Measurements from ENCODE around the gene PLAAT3.

PLAAT3 gene

GRCh38 chr11:63534895-63535461, 79.3 kb downstream of the PLAAT3 start:
- TF ChIP-seq, protein P1, sequence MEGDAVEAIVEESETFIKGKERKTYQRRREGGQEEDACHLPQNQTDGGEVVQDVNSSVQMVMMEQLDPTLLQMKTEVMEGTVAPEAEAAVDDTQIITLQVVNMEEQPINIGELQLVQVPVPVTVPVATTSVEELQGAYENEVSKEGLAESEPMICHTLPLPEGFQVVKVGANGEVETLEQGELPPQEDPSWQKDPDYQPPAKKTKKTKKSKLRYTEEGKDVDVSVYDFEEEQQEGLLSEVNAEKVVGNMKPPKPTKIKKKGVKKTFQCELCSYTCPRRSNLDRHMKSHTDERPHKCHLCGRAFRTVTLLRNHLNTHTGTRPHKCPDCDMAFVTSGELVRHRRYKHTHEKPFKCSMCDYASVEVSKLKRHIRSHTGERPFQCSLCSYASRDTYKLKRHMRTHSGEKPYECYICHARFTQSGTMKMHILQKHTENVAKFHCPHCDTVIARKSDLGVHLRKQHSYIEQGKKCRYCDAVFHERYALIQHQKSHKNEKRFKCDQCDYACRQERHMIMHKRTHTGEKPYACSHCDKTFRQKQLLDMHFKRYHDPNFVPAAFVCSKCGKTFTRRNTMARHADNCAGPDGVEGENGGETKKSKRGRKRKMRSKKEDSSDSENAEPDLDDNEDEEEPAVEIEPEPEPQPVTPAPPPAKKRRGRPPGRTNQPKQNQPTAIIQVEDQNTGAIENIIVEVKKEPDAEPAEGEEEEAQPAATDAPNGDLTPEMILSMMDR (IDR thresholded peaks at IDR 0.05): no peak

- TF ChIP-seq, protein P1 (IDR thresholded peaks at IDR 0.05): no peak
Measured at GRCh38 chr11:63534076-63534475, 80.2 kb downstream of the PLAAT3 start.

DNA sequence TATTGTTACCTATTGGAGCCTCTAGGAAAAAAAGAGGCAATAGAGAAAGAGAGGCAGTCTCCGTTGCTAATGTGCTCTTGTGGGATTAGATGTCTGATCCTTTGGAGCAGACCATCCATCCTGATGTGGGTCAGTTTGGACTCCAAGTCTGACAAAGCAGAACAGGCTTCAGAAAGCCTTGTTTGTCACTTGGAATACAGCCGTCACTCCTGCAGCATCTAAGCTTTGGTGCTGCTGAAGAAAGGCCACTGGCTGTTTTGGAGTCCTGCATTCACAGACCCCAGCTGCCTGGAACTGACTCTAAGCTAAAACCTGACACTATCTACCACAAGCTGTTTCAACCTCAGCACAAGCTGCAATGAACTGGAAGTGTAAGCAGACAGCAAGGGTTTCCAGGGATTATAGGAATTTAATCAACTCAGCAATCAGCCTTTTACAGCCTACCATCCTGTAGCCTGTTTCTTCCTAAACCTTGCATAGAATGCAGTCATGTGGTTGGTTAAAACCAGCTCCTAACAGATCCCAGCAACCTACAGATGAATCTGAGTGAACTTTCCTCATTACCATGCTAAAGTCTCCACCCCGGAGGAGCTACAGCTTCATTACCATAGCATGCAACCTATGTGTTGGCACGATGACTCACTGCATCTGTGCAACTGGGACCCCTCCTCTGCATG, 81.3 kb downstream of the PLAAT3 start:
- TF ChIP-seq, protein P1 (IDR thresholded peaks at IDR 0.05): no peak

GRCh38 chr11:63532117-63532516, 82.1 kb downstream of the PLAAT3 start:
- TF ChIP-seq, protein P1 (IDR thresholded peaks at IDR 0.05): no peak

- TF ChIP-seq, protein P1 (IDR thresholded peaks at IDR 0.05): no peak
Measured at GRCh38 chr11:63530021-63530420, 84.2 kb downstream of the PLAAT3 start.

DNA sequence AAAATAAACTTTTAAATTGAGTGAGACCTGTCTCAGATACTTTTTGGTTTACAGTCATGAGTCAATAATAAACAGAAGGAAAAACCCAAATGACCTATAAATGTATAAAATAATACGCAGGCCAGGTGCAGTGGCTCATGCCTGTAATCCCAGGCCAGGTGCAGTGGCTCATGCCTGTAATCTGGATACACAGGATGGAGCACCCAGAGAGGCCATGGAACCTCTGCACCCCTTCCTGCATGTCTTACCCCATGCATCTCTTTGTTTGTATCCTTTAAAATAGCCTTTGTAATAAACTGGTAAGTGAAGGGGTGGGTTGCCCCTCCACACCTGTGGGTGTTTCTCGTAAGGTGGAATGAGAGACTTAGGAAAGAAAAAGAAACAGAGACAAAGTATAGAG, 86.6 kb downstream of the PLAAT3 start:
- TF ChIP-seq, protein P1 (IDR thresholded peaks at IDR 0.05): no peak

All from LNCAP (cell line).